ENCODE data around the gene SIGLEC11. TPM values are rescaled to one million over a fixed set of nuclear protein-coding genes. Genes with fewer than 3 reads are reported as not detected.

Gene SIGLEC11
- polyA plus RNA-seq, 1 of the 3 experiments (the other 2 are of a cell fraction) = not detected

DNA sequence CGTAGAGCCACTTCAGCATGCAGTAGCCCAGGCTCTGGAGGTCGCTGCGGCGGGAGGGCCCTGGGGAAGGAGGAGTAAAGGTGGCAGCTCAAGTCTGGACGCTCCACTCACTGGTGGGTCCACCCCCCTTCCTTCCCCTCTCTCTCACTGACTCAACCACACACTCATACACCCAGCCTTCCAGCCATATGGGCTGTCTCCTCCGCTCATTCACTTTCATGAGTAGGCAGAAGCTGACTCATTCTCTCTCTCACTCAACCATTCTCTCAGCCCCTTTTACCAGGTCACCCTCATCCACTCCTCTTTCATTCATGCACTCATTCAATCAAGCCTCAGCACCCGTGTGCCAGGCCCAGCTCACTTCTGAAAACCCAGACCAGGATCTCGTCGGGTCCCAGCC lies 27.5 kb upstream of the SIGLEC11 start:
- Histone ChIP-seq H3K4me2 (no peak overlapping the region), H3K9me3 (no peaks in the 10 kb centered on the region), H3K36me3 (replicated peaks in 1 of 2; ENCODE audit: control insufficient read depth in 1 of 2, insufficient read depth in 2 of 2, low read length in 1 of 2) (peaks cover 14 to 19% of the 10 kb centered on the region in 2 experiments), H3K27me3 (ENCODE audit: insufficient read depth) (no peaks in the 10 kb centered on the region), H3F3A (replicated peaks; ENCODE audit: insufficient read depth) (no peaks in the 10 kb centered on the region), H3K4me3 (ENCODE audit: low read depth in 2 of 2, low read length in 1 of 2) (no peak overlapping the region), H3K9me2 (no peaks in the 10 kb centered on the region), H4K20me1 (ENCODE audit: insufficient read depth) (peaks cover 36% of the 10 kb centered on the region), H3K9ac (no peak overlapping the region), H2AFZ (ENCODE audit: low read depth) (no peak overlapping the region), H3K27ac (ENCODE audit: low read depth in 2 of 2, low read length in 1 of 2) (no peak overlapping the region), H3K4me1 (ENCODE audit: control insufficient read depth in 1 of 2, insufficient read depth in 2 of 2, low read depth in 1 of 2, low read length in 1 of 2) (no peaks in the 10 kb centered on the region), H3K79me2 (ENCODE audit: insufficient read depth) (no peaks in the 10 kb centered on the region)
- 73% methylated on average over 9 of the region's 9 CpGs for WGBS (ENCODE audit: low lambda C conversion rate)
- POLR2A ChIA-PET = no interaction called here
- DNase-seq = no peak
- CTCF ChIA-PET = interaction anchor here (1.6 kb wide), 1 partner anchor 50 kb away, joined by 10 read pairs; no protein-coding TSS in a partner anchor
- no peak for TF ChIP-seq CHD2 (IDR thresholded peaks at IDR 0.05; ENCODE audit: low read length, partially characterized antibody)
- TF ChIP-seq, protein P1, sequence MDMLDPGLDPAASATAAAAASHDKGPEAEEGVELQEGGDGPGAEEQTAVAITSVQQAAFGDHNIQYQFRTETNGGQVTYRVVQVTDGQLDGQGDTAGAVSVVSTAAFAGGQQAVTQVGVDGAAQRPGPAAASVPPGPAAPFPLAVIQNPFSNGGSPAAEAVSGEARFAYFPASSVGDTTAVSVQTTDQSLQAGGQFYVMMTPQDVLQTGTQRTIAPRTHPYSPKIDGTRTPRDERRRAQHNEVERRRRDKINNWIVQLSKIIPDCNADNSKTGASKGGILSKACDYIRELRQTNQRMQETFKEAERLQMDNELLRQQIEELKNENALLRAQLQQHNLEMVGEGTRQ (IDR thresholded peaks at IDR 0.05; ENCODE audit: borderline replicate concordance, low read depth, low read length) = no peak
- no peak for TF ChIP-seq GATA2 (CRISPR knock-in tag; IDR thresholded peaks at IDR 0.05)
- TF ChIP-seq, protein P2, sequence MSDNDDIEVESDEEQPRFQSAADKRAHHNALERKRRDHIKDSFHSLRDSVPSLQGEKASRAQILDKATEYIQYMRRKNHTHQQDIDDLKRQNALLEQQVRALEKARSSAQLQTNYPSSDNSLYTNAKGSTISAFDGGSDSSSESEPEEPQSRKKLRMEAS (IDR thresholded peaks at IDR 0.05; ENCODE audit: low read depth) = 0 out of 2 replicates have a peak, but pooled peaks have one; percentile 22
- no peak for TF ChIP-seq EP300 (IDR thresholded peaks at IDR 0.05; ENCODE audit: borderline replicate concordance in 1 of 2, low read depth in 1 of 2, low read length in 1 of 2)
- TF ChIP-seq, protein P3, sequence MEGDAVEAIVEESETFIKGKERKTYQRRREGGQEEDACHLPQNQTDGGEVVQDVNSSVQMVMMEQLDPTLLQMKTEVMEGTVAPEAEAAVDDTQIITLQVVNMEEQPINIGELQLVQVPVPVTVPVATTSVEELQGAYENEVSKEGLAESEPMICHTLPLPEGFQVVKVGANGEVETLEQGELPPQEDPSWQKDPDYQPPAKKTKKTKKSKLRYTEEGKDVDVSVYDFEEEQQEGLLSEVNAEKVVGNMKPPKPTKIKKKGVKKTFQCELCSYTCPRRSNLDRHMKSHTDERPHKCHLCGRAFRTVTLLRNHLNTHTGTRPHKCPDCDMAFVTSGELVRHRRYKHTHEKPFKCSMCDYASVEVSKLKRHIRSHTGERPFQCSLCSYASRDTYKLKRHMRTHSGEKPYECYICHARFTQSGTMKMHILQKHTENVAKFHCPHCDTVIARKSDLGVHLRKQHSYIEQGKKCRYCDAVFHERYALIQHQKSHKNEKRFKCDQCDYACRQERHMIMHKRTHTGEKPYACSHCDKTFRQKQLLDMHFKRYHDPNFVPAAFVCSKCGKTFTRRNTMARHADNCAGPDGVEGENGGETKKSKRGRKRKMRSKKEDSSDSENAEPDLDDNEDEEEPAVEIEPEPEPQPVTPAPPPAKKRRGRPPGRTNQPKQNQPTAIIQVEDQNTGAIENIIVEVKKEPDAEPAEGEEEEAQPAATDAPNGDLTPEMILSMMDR (IDR thresholded peaks at IDR 0.05) = no peak
- no peak for TF ChIP-seq MXI1 (IDR thresholded peaks at IDR 0.05; ENCODE audit: low read depth, low read length)
- peak; percentile 83 for TF ChIP-seq FOSL2 (IDR thresholded peaks at IDR 0.05; ENCODE audit: borderline replicate concordance, low read depth)
- no peak for TF ChIP-seq NRF1 (IDR thresholded peaks at IDR 0.05; ENCODE audit: low read depth, low read length)
- no peak for TF ChIP-seq SMC3 (IDR thresholded peaks at IDR 0.05; ENCODE audit: low read depth, low read length)
- peak; percentile 64 for TF ChIP-seq TCF12 (IDR thresholded peaks at IDR 0.05)
- TF ChIP-seq RAD21 (IDR thresholded peaks at IDR 0.05; ENCODE audit: low read length) = no peak
- TF ChIP-seq FOXJ3 (CRISPR knock-in tag; IDR thresholded peaks at IDR 0.05) = no peak
- TF ChIP-seq, protein P4, sequence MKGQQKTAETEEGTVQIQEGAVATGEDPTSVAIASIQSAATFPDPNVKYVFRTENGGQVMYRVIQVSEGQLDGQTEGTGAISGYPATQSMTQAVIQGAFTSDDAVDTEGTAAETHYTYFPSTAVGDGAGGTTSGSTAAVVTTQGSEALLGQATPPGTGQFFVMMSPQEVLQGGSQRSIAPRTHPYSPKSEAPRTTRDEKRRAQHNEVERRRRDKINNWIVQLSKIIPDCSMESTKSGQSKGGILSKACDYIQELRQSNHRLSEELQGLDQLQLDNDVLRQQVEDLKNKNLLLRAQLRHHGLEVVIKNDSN (IDR thresholded peaks at IDR 0.05; ENCODE audit: borderline replicate concordance, low read depth) = no peak
- TF ChIP-seq FOXM1 (IDR thresholded peaks at IDR 0.05; ENCODE audit: low read depth) = no peak
- TF ChIP-seq TEAD4 (IDR thresholded peaks at IDR 0.05; ENCODE audit: borderline replicate concordance, insufficient read depth) = no peak
- TF ChIP-seq JUND (IDR thresholded peaks at IDR 0.05) = peak; percentile 74
- TF ChIP-seq, protein P5, sequence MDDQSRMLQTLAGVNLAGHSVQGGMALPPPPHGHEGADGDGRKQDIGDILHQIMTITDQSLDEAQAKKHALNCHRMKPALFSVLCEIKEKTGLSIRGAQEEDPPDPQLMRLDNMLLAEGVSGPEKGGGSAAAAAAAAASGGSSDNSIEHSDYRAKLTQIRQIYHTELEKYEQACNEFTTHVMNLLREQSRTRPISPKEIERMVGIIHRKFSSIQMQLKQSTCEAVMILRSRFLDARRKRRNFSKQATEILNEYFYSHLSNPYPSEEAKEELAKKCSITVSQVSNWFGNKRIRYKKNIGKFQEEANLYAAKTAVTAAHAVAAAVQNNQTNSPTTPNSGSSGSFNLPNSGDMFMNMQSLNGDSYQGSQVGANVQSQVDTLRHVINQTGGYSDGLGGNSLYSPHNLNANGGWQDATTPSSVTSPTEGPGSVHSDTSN (IDR thresholded peaks at IDR 0.05) = 0 out of 2 replicates have a peak, but pooled peaks have one; percentile 20
- no peak for TF ChIP-seq POLR2AphosphoS5 (IDR thresholded peaks at IDR 0.05; ENCODE audit: low read depth, low read length)
- no peak for TF ChIP-seq SIN3A (IDR thresholded peaks at IDR 0.05; ENCODE audit: borderline replicate concordance, low read depth, low read length)
- TF ChIP-seq EZH2phosphoT487 (IDR thresholded peaks at IDR 0.05; ENCODE audit: borderline replicate concordance, low read depth) = no peak
- no peak for TF ChIP-seq NFIC (IDR thresholded peaks at IDR 0.05; ENCODE audit: borderline replicate concordance)
- no peak for TF ChIP-seq TAF1 (IDR thresholded peaks at IDR 0.05; ENCODE audit: borderline replicate concordance, low read depth, low read length)
- TF ChIP-seq, protein P6, sequence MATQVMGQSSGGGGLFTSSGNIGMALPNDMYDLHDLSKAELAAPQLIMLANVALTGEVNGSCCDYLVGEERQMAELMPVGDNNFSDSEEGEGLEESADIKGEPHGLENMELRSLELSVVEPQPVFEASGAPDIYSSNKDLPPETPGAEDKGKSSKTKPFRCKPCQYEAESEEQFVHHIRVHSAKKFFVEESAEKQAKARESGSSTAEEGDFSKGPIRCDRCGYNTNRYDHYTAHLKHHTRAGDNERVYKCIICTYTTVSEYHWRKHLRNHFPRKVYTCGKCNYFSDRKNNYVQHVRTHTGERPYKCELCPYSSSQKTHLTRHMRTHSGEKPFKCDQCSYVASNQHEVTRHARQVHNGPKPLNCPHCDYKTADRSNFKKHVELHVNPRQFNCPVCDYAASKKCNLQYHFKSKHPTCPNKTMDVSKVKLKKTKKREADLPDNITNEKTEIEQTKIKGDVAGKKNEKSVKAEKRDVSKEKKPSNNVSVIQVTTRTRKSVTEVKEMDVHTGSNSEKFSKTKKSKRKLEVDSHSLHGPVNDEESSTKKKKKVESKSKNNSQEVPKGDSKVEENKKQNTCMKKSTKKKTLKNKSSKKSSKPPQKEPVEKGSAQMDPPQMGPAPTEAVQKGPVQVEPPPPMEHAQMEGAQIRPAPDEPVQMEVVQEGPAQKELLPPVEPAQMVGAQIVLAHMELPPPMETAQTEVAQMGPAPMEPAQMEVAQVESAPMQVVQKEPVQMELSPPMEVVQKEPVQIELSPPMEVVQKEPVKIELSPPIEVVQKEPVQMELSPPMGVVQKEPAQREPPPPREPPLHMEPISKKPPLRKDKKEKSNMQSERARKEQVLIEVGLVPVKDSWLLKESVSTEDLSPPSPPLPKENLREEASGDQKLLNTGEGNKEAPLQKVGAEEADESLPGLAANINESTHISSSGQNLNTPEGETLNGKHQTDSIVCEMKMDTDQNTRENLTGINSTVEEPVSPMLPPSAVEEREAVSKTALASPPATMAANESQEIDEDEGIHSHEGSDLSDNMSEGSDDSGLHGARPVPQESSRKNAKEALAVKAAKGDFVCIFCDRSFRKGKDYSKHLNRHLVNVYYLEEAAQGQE (IDR thresholded peaks at IDR 0.05; ENCODE audit: low read depth, low read length) = peak; percentile 79

All from SK-N-SH (cell line).